ENCODE data around the gene PRKCA.
A peak's percentile ranks its signal among the peaks of the same experiment; 100 is the strongest.
"Not testable (repeated sequence)": the region's sequence is repeated elsewhere in the genome, so short reads cannot be mapped to it uniquely, and the experiment has no call there.

Gene PRKCA

GRCh38 chr17:66455060-66455459 is 152.6 kb downstream of the PRKCA start:
- Histone ChIP-seq H3K27me3 (ENCODE audit: control insufficient read depth in 1 of 2, insufficient read depth in 2 of 2, low read length in 2 of 2) (no peaks in the 10 kb centered on the region), H3K36me3 (ENCODE audit: control insufficient read depth in 2 of 2, insufficient read depth in 2 of 2, low read length in 2 of 2) (no peaks in the 10 kb centered on the region), H3K9ac (ENCODE audit: low read length in 2 of 2) (no peak overlapping the region), H3K4me1 (ENCODE audit: control insufficient read depth, insufficient read depth, low read length) (peaks cover 3% of the 10 kb centered on the region), H3K4me3 (ENCODE audit: low read length in 2 of 2) (no peak overlapping the region), H3K9me3 (ENCODE audit: control insufficient read depth in 2 of 2, low read length in 2 of 2) (no peaks in the 10 kb centered on the region), H3K27ac (ENCODE audit: low read length) (no peak overlapping the region)

GRCh38 chr17:66457499-66457898 is 155.1 kb downstream of the PRKCA start:
- H3K36me3 ChIP-seq (ENCODE audit: control insufficient read depth in 2 of 2, insufficient read depth in 2 of 2, low read length in 2 of 2); H3K9ac ChIP-seq (ENCODE audit: low read length in 2 of 2); H3K4me1 ChIP-seq (ENCODE audit: control insufficient read depth, insufficient read depth, low read length); H3K27ac ChIP-seq (ENCODE audit: low read length); H3K4me3 ChIP-seq (ENCODE audit: low read length in 2 of 2); H3K9me3 ChIP-seq (ENCODE audit: control insufficient read depth in 2 of 2, low read length in 2 of 2); H3K27me3 ChIP-seq (ENCODE audit: control insufficient read depth in 1 of 2, insufficient read depth in 2 of 2, low read length in 2 of 2): not testable (repeated sequence)

GRCh38 chr17:66458782-66459181 is 156.4 kb downstream of the PRKCA start:
- no peaks in the 10 kb centered on the region for H3K36me3 ChIP-seq (ENCODE audit: control insufficient read depth in 2 of 2, insufficient read depth in 2 of 2, low read length in 2 of 2)
- H3K27me3 ChIP-seq (ENCODE audit: control insufficient read depth in 1 of 2, insufficient read depth in 2 of 2, low read length in 2 of 2): no peaks in the 10 kb centered on the region
- no peak overlapping the region for H3K4me3 ChIP-seq (ENCODE audit: low read length in 2 of 2)
- no peak overlapping the region for H3K27ac ChIP-seq (ENCODE audit: low read length)
- H3K4me1 ChIP-seq (ENCODE audit: control insufficient read depth, insufficient read depth, low read length): peaks cover 3% of the 10 kb centered on the region
- H3K9ac ChIP-seq (ENCODE audit: low read length in 2 of 2): no peak overlapping the region
- no peaks in the 10 kb centered on the region for H3K9me3 ChIP-seq (ENCODE audit: control insufficient read depth in 2 of 2, low read length in 2 of 2)

GRCh38 chr17:66459811-66460270 is 157.4 kb downstream of the PRKCA start:
- no peaks in the 10 kb centered on the region for H3K36me3 ChIP-seq (ENCODE audit: control insufficient read depth in 2 of 2, insufficient read depth in 2 of 2, low read length in 2 of 2)
- no peak overlapping the region for H3K27ac ChIP-seq (ENCODE audit: low read length)
- H3K9ac ChIP-seq (ENCODE audit: low read length in 2 of 2): no peak overlapping the region
- no peak overlapping the region for H3K4me3 ChIP-seq (ENCODE audit: low read length in 2 of 2)
- H3K4me1 ChIP-seq (ENCODE audit: control insufficient read depth, insufficient read depth, low read length): no peaks in the 10 kb centered on the region
- no peaks in the 10 kb centered on the region for H3K9me3 ChIP-seq (ENCODE audit: control insufficient read depth in 2 of 2, low read length in 2 of 2)
- no peaks in the 10 kb centered on the region for H3K27me3 ChIP-seq (ENCODE audit: control insufficient read depth in 1 of 2, insufficient read depth in 2 of 2, low read length in 2 of 2)

GRCh38 chr17:66460558-66460957 is 158.1 kb downstream of the PRKCA start:
- peaks cover under 1% of the 10 kb centered on the region for H3K4me1 ChIP-seq (ENCODE audit: control insufficient read depth, insufficient read depth, low read length)
- H3K27ac ChIP-seq (ENCODE audit: low read length): no peak overlapping the region
- no peak overlapping the region for H3K4me3 ChIP-seq (ENCODE audit: low read length in 2 of 2)
- no peaks in the 10 kb centered on the region for H3K27me3 ChIP-seq (ENCODE audit: control insufficient read depth in 1 of 2, insufficient read depth in 2 of 2, low read length in 2 of 2)
- H3K36me3 ChIP-seq (ENCODE audit: control insufficient read depth in 2 of 2, insufficient read depth in 2 of 2, low read length in 2 of 2): no peaks in the 10 kb centered on the region
- H3K9ac ChIP-seq (ENCODE audit: low read length in 2 of 2): no peak overlapping the region
- H3K9me3 ChIP-seq (ENCODE audit: control insufficient read depth in 2 of 2, low read length in 2 of 2): no peaks in the 10 kb centered on the region

GRCh38 chr17:66461343-66461995 is 159.1 kb downstream of the PRKCA start:
- no peak overlapping the region for H3K9ac ChIP-seq (ENCODE audit: low read length in 2 of 2)
- H3K36me3 ChIP-seq (ENCODE audit: control insufficient read depth in 2 of 2, insufficient read depth in 2 of 2, low read length in 2 of 2): no peaks in the 10 kb centered on the region
- no peaks in the 10 kb centered on the region for H3K9me3 ChIP-seq (ENCODE audit: control insufficient read depth in 2 of 2, low read length in 2 of 2)
- no peak overlapping the region for H3K27ac ChIP-seq (ENCODE audit: low read length)
- H3K27me3 ChIP-seq (ENCODE audit: control insufficient read depth in 1 of 2, insufficient read depth in 2 of 2, low read length in 2 of 2): no peaks in the 10 kb centered on the region
- H3K4me3 ChIP-seq (ENCODE audit: low read length in 2 of 2): no peak overlapping the region
- peaks cover 9% of the 10 kb centered on the region for H3K4me1 ChIP-seq (ENCODE audit: control insufficient read depth, insufficient read depth, low read length)

GRCh38 chr17:66462010-66462409 is 159.6 kb downstream of the PRKCA start:
- Histone ChIP-seq H3K36me3 (ENCODE audit: control insufficient read depth in 2 of 2, insufficient read depth in 2 of 2, low read length in 2 of 2) (no peaks in the 10 kb centered on the region), H3K4me3 (ENCODE audit: low read length in 2 of 2) (no peak overlapping the region), H3K4me1 (ENCODE audit: control insufficient read depth, insufficient read depth, low read length) (peaks cover 13% of the 10 kb centered on the region), H3K27me3 (ENCODE audit: control insufficient read depth in 1 of 2, insufficient read depth in 2 of 2, low read length in 2 of 2) (no peaks in the 10 kb centered on the region), H3K27ac (ENCODE audit: low read length) (no peak overlapping the region), H3K9me3 (ENCODE audit: control insufficient read depth in 2 of 2, low read length in 2 of 2) (no peaks in the 10 kb centered on the region), H3K9ac (ENCODE audit: low read length in 2 of 2) (no peak overlapping the region)

GRCh38 chr17:66464921-66465320 is 162.5 kb downstream of the PRKCA start:
- no peak overlapping the region for H3K27ac ChIP-seq (ENCODE audit: low read length)
- H3K9me3 ChIP-seq (ENCODE audit: control insufficient read depth in 2 of 2, low read length in 2 of 2): no peaks in the 10 kb centered on the region
- no peaks in the 10 kb centered on the region for H3K36me3 ChIP-seq (ENCODE audit: control insufficient read depth in 2 of 2, insufficient read depth in 2 of 2, low read length in 2 of 2)
- peaks cover 27% of the 10 kb centered on the region for H3K4me1 ChIP-seq (ENCODE audit: control insufficient read depth, insufficient read depth, low read length)
- no peak overlapping the region for H3K9ac ChIP-seq (ENCODE audit: low read length in 2 of 2)
- H3K4me3 ChIP-seq (ENCODE audit: low read length in 2 of 2): no peak overlapping the region
- no peaks in the 10 kb centered on the region for H3K27me3 ChIP-seq (ENCODE audit: control insufficient read depth in 1 of 2, insufficient read depth in 2 of 2, low read length in 2 of 2)

- Histone ChIP-seq H3K4me3 (ENCODE audit: low read length in 2 of 2) (no peak overlapping the region), H3K9me3 (ENCODE audit: control insufficient read depth in 2 of 2, low read length in 2 of 2) (no peaks in the 10 kb centered on the region), H3K27ac (ENCODE audit: low read length) (no peak overlapping the region), H3K4me1 (ENCODE audit: control insufficient read depth, insufficient read depth, low read length) (peaks cover 30% of the 10 kb centered on the region), H3K36me3 (ENCODE audit: control insufficient read depth in 2 of 2, insufficient read depth in 2 of 2, low read length in 2 of 2) (no peaks in the 10 kb centered on the region), H3K27me3 (ENCODE audit: control insufficient read depth in 1 of 2, insufficient read depth in 2 of 2, low read length in 2 of 2) (no peaks in the 10 kb centered on the region), H3K9ac (ENCODE audit: low read length in 2 of 2) (no peak overlapping the region)
These were observed 163.3 kb downstream of the PRKCA start for GRCh38 chr17:66465701-66466100.

GRCh38 chr17:66466106-66466820 is 163.8 kb downstream of the PRKCA start:
- peak overlapping the region in 1 of 2 donors; percentile 52 for H3K4me3 ChIP-seq (ENCODE audit: low read length in 2 of 2)
- H3K9me3 ChIP-seq (ENCODE audit: control insufficient read depth in 2 of 2, low read length in 2 of 2): no peaks in the 10 kb centered on the region
- H3K4me1 ChIP-seq (ENCODE audit: control insufficient read depth, insufficient read depth, low read length): peaks cover 30% of the 10 kb centered on the region
- no peak overlapping the region for H3K9ac ChIP-seq (ENCODE audit: low read length in 2 of 2)
- no peaks in the 10 kb centered on the region for H3K27me3 ChIP-seq (ENCODE audit: control insufficient read depth in 1 of 2, insufficient read depth in 2 of 2, low read length in 2 of 2)
- H3K36me3 ChIP-seq (ENCODE audit: control insufficient read depth in 2 of 2, insufficient read depth in 2 of 2, low read length in 2 of 2): no peaks in the 10 kb centered on the region
- no peak overlapping the region for H3K27ac ChIP-seq (ENCODE audit: low read length)

GRCh38 chr17:66466840-66467367 is 164.5 kb downstream of the PRKCA start:
- Histone ChIP-seq H3K36me3 (ENCODE audit: control insufficient read depth in 2 of 2, insufficient read depth in 2 of 2, low read length in 2 of 2) (no peaks in the 10 kb centered on the region), H3K9me3 (ENCODE audit: control insufficient read depth in 2 of 2, low read length in 2 of 2) (no peaks in the 10 kb centered on the region), H3K27me3 (ENCODE audit: control insufficient read depth in 1 of 2, insufficient read depth in 2 of 2, low read length in 2 of 2) (no peaks in the 10 kb centered on the region), H3K27ac (ENCODE audit: low read length) (peak overlapping the region; percentile 38), H3K9ac (ENCODE audit: low read length in 2 of 2) (no peak overlapping the region), H3K4me3 (ENCODE audit: low read length in 2 of 2) (peak overlapping the region; percentile 52), H3K4me1 (ENCODE audit: control insufficient read depth, insufficient read depth, low read length) (peaks cover 30% of the 10 kb centered on the region)
